Gastroesophageal sphincter (tissue), 4 donors: Measurements from ENCODE around the gene PLCG1. TPM values are rescaled to one million over a fixed set of nuclear protein-coding genes. Genes with fewer than 3 reads are reported as not detected.
A peak's percentile ranks its signal among the peaks of the same experiment; 100 is the strongest.
"Not testable (repeated sequence)": the region's sequence is repeated elsewhere in the genome, so short reads cannot be mapped to it uniquely, and the experiment has no call there.

Experiments used
- ATAC-seq: fragments of 150-250 bp; one replicate; pipeline ENCODE4 v1.9.1; 2016; ENCODE audit warnings: mild to moderate bottlenecking, moderate library complexity
- H3K27ac ChIP-seq, 4 donors: fragments of 200-600 bp; sonication (generic) in 3 of 4; 1 replicate in 3 of 4; 2 replicates in 1 of 4; pipeline ENCODE4 v1.5.1; 2016 to 2019
- H3K27me3 ChIP-seq: fragments of 200-600 bp; sonication (generic); one replicate; pipeline ENCODE4 v1.5.1; 2019
- H3K36me3 ChIP-seq, 2 donors: fragments of 200-600 bp; sonication (generic); one replicate each; pipeline ENCODE4 v1.5.1; 2019; ENCODE audit warnings: control low read depth in 1 of 2
- H3K4me1 ChIP-seq, 3 donors: fragments of 200-600 bp; sonication (generic); 1 replicate in 2 of 3; 2 replicates in 1 of 3; pipeline ENCODE4 v1.5.1; 2016 to 2019; ENCODE audit warnings: control low read depth in 2 of 3
- H3K4me3 ChIP-seq, 2 donors: fragments of 200-600 bp; sonication (generic); one replicate each; pipeline ENCODE4 v1.5.1; 2019; ENCODE audit warnings: mild to moderate bottlenecking in 1 of 2, moderate library complexity in 1 of 2
- H3K9me3 ChIP-seq, 3 donors: fragments of 200-600 bp; sonication (generic); one replicate each; pipeline ENCODE4 v1.5.1; 2017 to 2019; ENCODE audit warnings: control low read depth in 2 of 3
- EP300 ChIP-seq: sonication (generic); formaldehyde crosslinking; IDR thresholded peaks from one replicate; pipeline ENCODE4 v1.6.1; 2017; ENCODE audit warnings: antibody characterized with exemption, mild to moderate bottlenecking
- POLR2A ChIP-seq, 2 donors: fragments of 450-650 bp; IDR thresholded peaks; one replicate each; pipeline ENCODE4 v1.6.1; 2017; ENCODE audit warnings: antibody characterized with exemption in 2 of 2, mild to moderate bottlenecking in 2 of 2, moderate library complexity in 1 of 2
- POLR2AphosphoS5 ChIP-seq: sonication (generic); formaldehyde crosslinking; IDR thresholded peaks from one replicate; pipeline ENCODE4 v1.6.1; 2017; ENCODE audit warnings: antibody characterized with exemption
- WGBS, 2 donors: methylation state at CpG; one replicate each; pipeline ENCODE4 v1.1.5; 2018; ENCODE audit warnings: low coverage in 1 of 2; 5-methylcytosine and 5-hydroxymethylcytosine counted together
- total RNA-seq, 4 donors: library from RNA; depleted of rRNA; stranded (reverse); fragments of >200 nt; gene quantifications; one replicate each; pipeline ENCODE4 v1.1.0, GENCODE V29; 2016
- TF ChIP-seq, protein P1 (sequence below), 4 experiments: fragments of 200-600 bp in 2 of 4; fragments of 450-650 bp in 2 of 4; sonication (generic) in 1 of 4; IDR thresholded peaks; one replicate each; pipeline ENCODE4 v1.5.1; 2017 to 2019; ENCODE audit warnings: antibody characterized with exemption in 4 of 4, mild to moderate bottlenecking in 2 of 4, moderate library complexity in 2 of 4

PLCG1 gene
- total RNA-seq, 4 donors from 2014 or later = 42.3 to 173 (median 94.7) TPM

DNA sequence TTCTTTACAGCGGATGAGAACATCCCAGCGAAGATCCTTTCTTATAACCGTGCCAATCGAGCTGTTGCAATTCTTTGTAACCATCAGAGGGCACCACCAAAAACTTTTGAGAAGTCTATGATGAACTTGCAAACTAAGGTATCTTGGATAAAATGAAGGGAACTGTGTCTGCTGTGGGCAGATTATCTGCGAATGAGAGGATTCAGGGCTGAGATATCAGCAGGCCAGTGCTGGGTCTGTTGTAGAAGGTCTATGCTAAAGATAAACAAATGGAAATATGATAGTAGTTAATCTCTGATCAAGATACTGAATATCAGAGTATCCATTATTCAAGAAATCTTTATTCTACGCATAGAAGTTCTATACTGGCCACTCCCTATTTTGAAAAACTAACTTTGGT is 19.2 kb upstream of the PLCG1 start:
- not testable (repeated sequence) for ATAC-seq, H3K27ac ChIP-seq, H3K9me3 ChIP-seq, H3K4me3 ChIP-seq, H3K4me1 ChIP-seq, H3K27me3 ChIP-seq
- H3K36me3 ChIP-seq = peaks cover 29 to 100% of the 10 kb centered on the region in 2 donors
- WGBS, 2 donors = 59 to 91% methylated on average over 2 to 6 of the region's 6 CpGs
- TF ChIP-seq, protein P1, sequence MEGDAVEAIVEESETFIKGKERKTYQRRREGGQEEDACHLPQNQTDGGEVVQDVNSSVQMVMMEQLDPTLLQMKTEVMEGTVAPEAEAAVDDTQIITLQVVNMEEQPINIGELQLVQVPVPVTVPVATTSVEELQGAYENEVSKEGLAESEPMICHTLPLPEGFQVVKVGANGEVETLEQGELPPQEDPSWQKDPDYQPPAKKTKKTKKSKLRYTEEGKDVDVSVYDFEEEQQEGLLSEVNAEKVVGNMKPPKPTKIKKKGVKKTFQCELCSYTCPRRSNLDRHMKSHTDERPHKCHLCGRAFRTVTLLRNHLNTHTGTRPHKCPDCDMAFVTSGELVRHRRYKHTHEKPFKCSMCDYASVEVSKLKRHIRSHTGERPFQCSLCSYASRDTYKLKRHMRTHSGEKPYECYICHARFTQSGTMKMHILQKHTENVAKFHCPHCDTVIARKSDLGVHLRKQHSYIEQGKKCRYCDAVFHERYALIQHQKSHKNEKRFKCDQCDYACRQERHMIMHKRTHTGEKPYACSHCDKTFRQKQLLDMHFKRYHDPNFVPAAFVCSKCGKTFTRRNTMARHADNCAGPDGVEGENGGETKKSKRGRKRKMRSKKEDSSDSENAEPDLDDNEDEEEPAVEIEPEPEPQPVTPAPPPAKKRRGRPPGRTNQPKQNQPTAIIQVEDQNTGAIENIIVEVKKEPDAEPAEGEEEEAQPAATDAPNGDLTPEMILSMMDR (IDR thresholded peaks at IDR 0.05) = peak in 2 of 4 experiments; percentile 6 to 14

DNA sequence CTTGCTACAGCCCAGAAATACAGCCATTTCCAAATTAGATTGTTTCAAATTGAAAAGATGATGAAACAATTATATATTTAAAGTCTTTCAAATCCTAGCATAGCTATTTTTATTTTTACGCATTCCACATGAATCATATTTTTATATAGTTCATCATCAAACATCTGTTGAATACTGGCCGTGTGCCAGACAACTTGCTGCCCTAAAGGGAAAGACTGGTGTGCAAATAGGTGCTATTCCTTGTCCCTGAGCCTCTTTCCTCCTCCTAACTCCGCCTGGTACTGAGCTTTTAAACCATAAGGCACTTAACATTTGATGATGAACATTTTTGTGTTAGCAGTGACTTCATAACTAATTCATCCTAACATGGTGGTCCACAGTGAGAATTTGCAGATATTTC is 18.7 kb upstream of the PLCG1 start:
- no peak for ATAC-seq
- 43 to 58% methylated on average over 2 to 3 of the region's 3 CpGs for WGBS, 2 donors
- H3K9me3 ChIP-seq = no peaks in the 10 kb centered on the region
- H3K4me1 ChIP-seq = peaks cover 0 to 4% (median 0%) of the 10 kb centered on the region in 3 donors
- H3K36me3 ChIP-seq = peaks cover 29 to 100% of the 10 kb centered on the region in 2 donors
- H3K27me3 ChIP-seq = no peaks in the 10 kb centered on the region
- no peak overlapping the region for H3K27ac ChIP-seq
- TF ChIP-seq POLR2AphosphoS5 (no peak), POLR2A (IDR thresholded peaks at IDR 0.05) (no peak), EP300 (no peak)
- TF ChIP-seq, protein P1 (IDR thresholded peaks at IDR 0.05) = no peak
- no peak overlapping the region for H3K4me3 ChIP-seq

DNA sequence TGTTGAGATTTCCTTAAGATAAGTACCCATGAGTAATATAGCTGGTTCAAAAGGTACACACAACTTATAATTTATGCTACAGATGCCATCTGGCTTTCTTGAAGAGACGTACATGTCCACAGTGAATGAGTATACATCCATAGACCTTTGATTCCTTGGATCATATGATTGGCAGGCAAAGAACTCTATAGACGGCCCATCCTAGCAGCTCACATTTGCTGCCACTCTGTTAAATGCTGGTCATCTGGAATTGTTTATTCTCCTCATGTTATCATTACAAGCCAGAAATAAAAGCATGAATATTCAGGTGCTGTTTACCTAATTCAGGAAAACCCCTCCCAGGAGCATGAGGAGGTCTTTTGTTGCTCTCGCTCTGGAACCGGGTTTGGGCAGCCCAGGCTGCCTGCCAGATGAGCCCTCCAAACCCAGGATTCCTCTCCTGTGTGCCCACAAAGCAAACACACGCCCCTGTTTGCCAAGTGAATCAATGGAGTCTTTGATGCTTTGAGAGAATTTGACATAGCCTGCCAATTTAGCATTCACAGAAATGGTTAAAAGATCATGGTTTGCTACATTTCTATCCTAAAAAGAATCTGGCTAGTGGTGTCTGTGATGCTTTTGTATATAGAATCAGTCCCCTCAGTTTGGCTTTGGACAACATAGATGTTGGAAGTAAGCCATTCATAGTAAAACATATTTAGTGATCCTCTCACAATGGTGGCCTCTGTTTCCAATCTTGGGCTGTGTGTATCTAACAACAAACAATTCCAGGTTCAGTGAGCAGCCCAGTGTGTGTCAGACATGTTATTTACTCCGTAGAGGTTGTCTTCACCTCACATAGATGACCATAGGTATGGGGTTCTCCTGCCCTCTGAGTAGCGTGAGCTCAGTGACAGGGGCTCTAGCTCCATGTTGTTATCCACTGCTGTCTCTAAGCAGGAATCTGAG is 17.5 kb upstream of the PLCG1 start:
- Histone ChIP-seq H3K27ac (no peak overlapping the region), H3K36me3 (peaks cover 20 to 99% of the 10 kb centered on the region in 2 donors), H3K9me3 (no peaks in the 10 kb centered on the region), H3K4me3 (no peak overlapping the region), H3K27me3 (no peaks in the 10 kb centered on the region), H3K4me1 (peaks cover 0 to 4% (median 0%) of the 10 kb centered on the region in 3 donors)
- 57 to 83% methylated on average over 4 to 5 of the region's 7 CpGs for WGBS, 2 donors
- no peak for TF ChIP-seq POLR2A (IDR thresholded peaks at IDR 0.05)
- TF ChIP-seq EP300 = no peak
- no peak for TF ChIP-seq POLR2AphosphoS5
- ATAC-seq = no peak

DNA sequence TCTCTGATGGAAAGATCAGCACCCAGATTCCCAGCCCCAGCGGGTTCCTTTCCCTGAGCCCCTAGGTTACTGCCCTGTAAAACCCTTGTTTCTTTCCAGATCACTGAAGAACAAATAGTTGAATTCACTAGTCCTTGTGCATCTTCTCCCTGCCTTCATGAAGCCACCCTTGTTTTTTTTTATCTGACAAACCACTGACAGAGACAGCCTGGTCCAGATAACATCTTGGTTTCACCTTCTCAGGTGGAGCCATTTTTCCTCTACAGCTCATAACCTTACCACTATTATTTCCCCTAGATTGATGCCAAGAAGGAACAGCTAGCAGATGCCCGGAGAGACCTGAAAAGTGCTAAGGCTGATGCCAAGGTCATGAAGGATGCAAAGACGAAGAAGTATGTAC is 15.9 kb upstream of the PLCG1 start:
- Histone ChIP-seq H3K9me3 (no peaks in the 10 kb centered on the region), H3K4me1 (peaks cover 0 to 4% (median 0%) of the 10 kb centered on the region in 3 donors), H3K4me3 (no peak overlapping the region), H3K36me3 (peaks cover 11 to 98% of the 10 kb centered on the region in 2 donors), H3K27ac (no peak overlapping the region), H3K27me3 (no peaks in the 10 kb centered on the region)
- TF ChIP-seq, protein P1 (IDR thresholded peaks at IDR 0.05) = no peak
- TF ChIP-seq EP300 (no peak), POLR2AphosphoS5 (no peak), POLR2A (IDR thresholded peaks at IDR 0.05) (no peak)
- WGBS, 2 donors = 82 to 94% methylated on average over 3 of the region's 3 CpGs
- ATAC-seq = no peak

DNA sequence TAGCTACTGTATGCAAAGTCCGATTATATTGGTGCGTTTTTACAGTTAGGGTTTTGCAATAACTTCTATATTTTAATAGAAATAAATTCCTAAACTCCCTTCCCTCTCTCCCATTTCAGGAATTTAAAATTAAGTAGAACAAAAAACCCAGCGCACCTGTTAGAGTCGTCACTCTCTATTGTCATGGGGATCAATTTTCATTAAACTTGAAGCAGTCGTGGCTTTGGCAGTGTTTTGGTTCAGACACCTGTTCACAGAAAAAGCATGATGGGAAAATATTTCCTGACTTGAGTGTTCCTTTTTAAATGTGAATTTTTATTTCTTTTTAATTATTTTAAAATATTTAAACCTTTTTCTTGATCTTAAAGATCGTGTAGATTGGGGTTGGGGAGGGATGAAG is 13.7 kb upstream of the PLCG1 start:
- ATAC-seq = no peak
- Histone ChIP-seq H3K36me3 (peaks cover 7 to 78% of the 10 kb centered on the region in 2 donors), H3K27ac (no peak overlapping the region), H3K4me1 (no peaks in the 10 kb centered on the region), H3K27me3 (no peaks in the 10 kb centered on the region), H3K9me3 (no peaks in the 10 kb centered on the region), H3K4me3 (no peak overlapping the region)
- 79 to 85% methylated on average over 6 of the region's 6 CpGs for WGBS, 2 donors
- TF ChIP-seq, protein P1 (IDR thresholded peaks at IDR 0.05) = no peak
- TF ChIP-seq POLR2A (IDR thresholded peaks at IDR 0.05) (no peak), POLR2AphosphoS5 (no peak), EP300 (no peak)
